ENCODE measurements around the gene SOCS3. TPM values are rescaled to one million over a fixed set of nuclear protein-coding genes. Genes with fewer than 3 reads are reported as not detected.

SOCS3 gene, protein sequence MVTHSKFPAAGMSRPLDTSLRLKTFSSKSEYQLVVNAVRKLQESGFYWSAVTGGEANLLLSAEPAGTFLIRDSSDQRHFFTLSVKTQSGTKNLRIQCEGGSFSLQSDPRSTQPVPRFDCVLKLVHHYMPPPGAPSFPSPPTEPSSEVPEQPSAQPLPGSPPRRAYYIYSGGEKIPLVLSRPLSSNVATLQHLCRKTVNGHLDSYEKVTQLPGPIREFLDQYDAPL
- 36.0 and 38.3 TPM in 2 replicates for total RNA-seq
- polyA plus RNA-seq (2012) = 10.1 TPM

DNA sequence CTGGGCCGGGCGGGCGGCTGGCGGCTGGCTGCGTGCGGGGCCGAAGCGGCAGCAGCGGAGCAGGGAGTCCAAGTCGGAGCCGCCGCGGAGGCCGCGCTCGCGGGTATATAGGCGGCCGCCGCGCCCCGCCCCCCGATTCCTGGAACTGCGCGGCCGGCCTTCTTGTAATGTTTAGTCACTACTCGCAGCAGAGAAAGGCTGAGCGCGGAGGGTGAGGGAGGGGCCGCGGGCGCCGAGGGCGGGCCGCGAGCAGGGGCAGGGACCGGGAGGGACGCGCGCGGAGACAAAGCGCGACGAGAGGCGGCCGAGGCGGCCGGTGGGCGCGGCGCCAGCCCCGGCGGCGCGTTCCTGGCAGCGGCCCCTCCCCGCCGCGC lies at the start of gene SOCS3:
Gene SOCS3, minus strand, starts transcription at position 81 of the 374 bp plus-strand sequence. CDS start 982 bp downstream, outside the sequence.
- DNase-seq (ENCODE audit: low read depth) = peak; percentile 97

DNA sequence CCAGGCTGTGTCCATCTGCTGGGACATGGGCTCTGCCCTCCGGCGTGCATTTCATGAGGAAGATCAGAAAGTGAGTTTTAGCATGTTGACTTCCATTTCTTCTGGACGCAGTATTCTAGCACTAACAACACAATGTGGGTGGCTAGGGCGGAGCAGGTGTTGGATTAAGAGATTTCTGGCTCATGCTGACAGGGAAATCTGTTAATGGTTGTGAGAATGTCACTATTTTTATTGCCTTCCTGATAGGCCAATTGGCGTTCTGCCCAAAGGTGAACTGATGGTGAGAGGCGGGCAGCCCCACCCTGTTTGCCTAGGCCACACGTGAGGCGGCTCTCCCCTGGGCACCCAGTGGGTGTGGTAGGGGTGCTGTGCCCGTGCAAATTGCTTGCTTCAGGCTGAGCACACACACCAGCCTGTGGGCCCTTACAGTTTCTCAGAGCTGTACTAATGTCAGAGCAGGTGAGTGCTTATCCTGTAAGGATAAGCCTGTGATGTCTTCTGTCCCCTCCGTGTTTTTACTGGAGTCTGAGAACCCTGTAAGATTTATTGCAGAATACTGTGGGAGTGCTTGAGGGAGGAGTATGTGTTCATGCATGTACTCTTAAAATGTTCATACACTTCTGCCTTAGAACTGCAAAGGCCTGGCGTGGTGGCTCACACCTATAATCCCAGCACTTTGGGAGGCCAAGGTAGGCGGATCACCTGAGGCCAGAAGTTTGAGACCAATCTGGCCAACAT lies 49.5 kb upstream of the SOCS3 start:
- DNase-seq (ENCODE audit: low read depth) = no peak

DNA sequence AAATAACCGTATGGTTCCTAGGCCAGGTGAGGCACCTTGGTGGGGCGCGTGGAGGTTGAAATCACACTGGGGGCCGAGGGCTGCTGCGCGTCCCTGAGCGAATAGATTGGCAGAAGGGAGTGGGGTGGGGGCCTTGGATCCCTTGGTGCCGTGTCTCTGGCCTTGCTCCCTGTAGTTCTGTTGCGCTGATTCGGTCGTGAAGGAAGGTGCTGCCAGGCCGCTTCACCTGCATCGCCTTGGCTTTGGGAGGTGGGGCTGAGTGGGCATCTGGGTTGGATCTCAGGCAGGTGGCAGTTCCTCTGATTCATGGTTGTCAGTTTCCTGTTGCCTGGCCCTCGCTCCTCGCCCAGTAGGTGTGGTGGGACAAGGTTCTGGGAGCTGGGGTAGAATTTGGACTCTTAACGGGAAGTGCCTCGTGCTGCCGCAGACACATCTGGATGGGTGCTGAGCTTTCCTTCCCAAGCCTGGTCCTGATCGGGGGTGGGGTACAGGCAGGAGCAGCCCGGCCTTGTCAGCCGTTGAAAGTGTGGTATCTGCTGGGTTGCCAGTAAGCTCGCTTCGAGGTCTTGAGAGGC lies 48.7 kb upstream of the SOCS3 start:
- DNase-seq (ENCODE audit: low read depth) = no peak

DNA sequence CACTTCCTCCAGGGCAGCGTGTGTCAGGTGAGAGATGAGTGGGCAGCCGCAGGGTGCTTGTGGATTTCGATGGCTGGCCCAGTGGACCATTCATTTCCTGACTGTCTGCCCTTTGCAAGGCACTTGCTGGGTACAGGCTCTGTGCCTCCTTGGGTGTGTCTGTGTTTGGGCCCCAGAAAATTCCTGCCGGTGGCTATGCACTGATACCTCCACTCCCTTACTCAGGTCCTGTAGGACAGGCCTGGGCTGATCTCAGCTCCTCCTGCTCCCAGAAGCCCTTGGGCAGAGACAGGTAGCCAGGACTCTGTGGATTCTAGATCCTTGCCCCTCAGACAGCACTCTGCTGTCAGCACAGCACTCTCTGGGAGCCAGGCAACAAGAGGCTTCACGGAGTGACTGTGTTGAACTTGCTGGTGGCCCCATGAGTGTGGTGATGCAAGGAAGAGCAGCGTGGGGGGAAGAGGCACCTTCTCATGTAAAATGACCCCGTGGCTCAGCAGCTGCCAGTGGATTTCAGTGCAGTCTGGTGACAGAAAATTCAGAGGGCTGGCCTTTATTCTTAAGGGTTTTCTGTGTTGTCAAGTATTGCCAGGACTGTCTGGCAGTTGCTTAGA lies 47.6 kb upstream of the SOCS3 start:
- DNase-seq (ENCODE audit: low read depth) = peak; percentile 93

DNA sequence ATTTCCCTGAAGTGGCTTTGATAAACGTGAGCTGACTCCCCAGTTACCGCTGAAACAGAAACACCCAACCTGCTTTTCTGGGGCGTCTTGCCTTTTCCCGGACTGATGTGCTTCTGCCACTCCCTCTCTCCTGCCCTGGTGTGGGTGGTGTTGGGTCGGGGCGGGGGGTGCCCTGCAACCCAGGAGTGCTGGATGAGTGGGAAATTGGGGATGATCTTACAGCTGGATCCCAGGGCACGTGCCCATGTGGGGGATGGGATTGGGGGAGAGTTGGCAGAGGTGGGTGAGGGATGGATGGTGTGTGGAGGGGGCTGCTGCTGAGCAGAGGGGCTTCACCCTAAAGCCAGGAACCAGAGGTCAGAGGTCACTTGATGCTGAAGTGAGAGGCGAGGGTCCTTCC lies 47.0 kb upstream of the SOCS3 start:
- DNase-seq (ENCODE audit: low read depth) = no peak

DNA sequence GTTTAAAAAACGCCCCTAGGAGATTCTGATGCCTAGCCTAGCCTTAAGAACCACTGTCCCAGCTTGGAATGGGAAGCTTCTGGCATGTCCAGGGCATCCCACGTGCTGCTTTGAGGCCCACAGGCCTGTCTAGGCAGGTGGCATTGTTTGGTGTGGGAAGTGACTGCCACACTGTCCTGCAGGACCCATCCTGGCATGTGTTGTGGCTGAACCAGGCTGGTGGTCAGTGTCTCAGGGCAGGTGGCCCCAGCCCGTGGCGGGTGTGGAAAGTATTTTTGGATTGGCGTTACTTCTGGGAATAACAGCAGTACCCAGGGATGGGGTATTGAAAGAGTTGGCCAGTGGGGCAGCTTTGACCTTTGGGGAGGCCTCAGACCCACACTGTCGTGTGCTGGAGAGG lies 46.5 kb upstream of the SOCS3 start:
- DNase-seq (ENCODE audit: low read depth) = peak; percentile 94

DNA sequence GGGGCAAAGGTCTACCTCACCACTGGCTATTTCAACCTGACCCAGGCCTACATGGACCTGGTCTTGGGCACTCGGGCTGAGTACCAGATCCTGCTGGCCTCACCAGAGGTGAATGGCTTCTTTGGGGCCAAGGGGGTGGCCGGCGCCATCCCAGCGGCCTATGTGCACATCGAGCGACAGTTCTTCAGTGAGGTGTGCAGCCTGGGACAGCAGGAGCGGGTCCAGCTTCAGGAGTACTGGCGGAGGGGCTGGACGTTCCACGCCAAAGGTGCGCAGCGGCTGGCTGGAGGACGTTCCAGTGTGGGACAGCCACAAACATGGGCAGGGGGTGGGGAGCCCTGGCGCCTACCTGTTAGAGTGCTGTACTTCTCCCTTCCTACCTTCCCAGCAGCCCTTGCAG lies 43.9 kb upstream of the SOCS3 start:
- no peak for DNase-seq (ENCODE audit: low read depth)

DNA sequence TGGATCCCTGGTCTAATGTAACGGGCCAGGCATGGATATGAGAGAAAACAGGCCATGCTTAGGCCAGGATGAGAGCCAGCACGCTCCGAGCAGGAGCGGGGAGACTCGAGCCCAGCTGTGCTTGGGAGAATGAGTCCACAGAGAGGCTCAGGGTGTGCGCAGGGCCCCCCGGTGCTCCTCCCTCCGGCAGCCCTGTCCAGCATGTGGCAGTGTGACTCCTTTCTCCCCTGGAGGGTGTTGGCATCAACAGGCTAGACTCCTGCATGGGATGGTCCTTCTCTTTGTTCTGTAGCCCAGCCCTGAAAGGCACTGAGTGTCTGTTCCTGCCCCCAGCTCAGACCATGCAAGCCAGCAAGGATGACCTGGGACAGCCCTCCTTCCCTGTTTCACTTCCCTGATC lies 42.0 kb upstream of the SOCS3 start:
- no peak for DNase-seq (ENCODE audit: low read depth)

DNA sequence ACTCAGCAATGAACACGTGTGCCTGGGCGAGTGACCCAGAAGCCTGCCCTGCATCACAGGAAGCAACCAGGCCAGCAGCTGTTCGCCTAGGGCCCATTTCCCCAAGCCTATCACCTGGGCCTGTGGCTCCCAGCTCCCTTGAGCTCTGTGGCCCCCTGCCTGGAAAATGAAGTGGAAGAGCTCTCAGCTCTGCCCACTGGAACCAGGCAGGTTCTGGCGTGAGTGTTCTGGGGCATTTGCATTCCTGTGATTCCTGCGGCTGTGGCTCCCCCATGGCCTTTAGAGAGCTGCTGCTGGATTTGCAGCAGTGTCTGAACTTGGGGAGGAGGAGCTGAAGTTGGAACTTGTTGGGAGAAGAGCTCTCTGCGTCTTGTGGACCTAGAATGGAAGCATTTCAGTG lies 41.4 kb upstream of the SOCS3 start:
- DNase-seq (ENCODE audit: low read depth) = peak; percentile 92

DNA sequence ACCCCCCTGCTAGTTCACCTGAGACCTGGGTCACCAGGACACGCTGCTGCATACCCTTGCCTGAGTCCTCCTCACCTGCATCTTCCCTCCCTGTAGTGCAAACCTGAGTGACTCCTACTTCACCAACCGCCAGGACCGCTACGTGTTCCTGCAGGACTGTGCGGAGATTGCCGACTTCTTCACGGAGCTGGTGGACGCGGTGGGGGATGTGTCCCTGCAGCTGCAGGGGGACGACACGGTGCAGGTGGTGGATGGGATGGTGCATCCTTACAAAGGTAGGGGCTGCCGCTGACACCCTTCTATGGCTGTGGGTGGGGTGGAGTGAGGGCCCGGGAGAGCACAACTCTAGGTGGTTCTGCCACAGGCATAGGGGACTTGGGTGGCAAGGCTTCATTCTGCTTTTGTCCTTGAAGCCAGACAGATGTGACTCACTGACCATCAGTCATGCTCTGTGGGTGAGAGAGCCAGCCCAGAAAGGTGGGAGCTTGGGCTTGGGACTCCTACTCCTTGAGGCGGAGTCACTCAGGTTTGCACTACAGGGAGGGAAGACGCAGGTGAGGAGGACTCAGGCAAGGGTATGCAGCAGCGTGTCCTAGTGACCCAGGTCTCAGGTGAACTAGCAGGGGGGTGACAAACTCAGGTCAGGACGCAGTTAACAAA lies 40.8 kb upstream of the SOCS3 start:
- peak; percentile 52 for DNase-seq (ENCODE audit: low read depth)

DNA sequence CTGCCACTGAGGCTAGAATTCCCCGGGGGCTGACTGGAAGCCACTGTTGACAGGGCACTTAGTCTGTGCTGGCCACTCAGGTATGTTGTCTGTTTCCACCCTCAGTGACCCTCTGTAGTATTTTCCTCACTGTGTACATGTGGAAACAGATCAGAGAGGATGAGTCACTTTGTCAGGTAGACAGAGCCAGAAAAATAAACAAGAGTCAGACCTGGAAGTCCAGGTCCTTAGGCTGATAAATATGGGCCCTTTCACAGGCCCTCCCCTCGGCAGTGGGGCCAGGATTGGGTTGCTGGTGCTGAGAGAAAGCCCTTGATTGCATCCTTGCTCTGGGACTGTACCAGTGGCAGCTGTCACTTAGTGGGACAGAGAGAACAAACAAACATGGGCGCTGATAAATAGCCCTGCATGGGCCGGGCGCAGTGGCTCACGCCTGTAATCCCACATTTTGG lies 39.8 kb upstream of the SOCS3 start:
- no peak for DNase-seq (ENCODE audit: low read depth)

DNA sequence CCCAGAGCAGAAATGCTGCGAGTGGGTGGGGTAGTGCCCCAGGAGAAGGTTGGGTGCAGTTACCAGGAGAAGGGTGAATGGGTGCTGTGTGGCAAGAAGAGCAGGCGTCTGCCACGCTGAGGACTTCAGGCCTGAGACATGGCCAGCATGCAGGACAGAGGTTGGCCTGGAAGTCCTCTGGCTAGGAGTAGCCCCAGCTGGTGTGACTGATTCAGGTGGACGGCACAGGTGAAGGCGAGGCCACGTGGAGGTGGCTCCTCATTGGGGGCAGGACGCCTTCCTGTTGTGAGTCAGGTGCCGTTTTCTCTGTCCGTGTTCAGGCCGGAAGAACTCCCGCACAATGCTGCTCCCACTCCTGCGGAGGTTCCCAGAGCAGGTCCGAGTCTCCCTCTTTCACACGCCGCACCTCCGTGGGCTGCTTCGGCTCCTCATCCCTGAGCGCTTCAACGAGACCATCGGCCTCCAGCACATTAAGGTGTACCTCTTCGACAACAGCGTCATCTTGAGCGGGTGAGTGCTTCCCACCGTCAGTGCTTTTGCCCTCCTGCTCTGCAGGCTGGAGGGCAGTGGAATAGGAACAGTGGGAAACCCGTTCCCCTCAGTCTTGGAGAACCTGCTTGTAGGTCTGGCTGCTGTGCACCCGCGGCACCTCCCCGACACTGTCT lies 39.3 kb upstream of the SOCS3 start:
- no peak for DNase-seq (ENCODE audit: low read depth)

DNA sequence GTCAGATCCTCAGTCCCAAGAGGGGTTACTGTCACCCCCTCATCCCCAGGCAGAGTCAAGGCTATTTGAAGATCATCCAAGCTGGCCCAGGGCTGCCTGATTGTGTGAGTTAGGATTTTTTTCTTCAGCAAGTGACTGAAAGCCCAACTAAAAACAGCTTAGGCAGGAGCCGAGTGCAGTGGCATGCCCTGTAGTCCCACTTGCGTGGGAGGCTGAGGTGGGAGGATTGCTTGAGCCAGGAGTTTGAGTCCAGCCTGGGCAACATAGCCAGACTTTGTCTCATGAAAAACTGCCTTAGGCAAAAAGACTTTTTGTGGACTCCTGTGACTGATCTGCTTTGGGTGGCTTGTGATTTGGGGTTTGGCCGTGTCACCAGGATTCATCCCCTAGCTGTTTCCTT lies 38.5 kb upstream of the SOCS3 start:
- no peak for DNase-seq (ENCODE audit: low read depth)

DNA sequence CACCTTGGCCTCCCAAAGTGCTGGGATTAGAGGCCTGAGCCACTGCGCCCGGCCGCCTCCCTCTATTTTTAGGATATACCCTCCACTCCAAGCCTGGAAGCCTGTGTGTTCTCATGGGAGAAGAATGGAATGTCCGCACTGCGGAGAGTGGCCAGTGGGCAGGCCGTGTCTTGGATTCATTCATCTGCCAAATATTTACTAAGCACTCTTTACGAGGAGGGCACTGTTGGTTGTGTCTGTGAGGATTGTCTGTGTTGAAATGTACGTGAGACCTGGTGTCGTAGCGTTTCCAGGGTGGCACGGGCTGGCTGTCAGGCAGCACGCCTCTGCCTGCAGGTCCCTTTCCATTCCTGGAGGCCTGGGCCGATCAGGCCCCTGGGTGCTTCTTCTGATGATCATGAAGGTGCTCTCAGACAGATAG lies 37.8 kb upstream of the SOCS3 start:
- DNase-seq (ENCODE audit: low read depth) = peak; percentile 97

DNA sequence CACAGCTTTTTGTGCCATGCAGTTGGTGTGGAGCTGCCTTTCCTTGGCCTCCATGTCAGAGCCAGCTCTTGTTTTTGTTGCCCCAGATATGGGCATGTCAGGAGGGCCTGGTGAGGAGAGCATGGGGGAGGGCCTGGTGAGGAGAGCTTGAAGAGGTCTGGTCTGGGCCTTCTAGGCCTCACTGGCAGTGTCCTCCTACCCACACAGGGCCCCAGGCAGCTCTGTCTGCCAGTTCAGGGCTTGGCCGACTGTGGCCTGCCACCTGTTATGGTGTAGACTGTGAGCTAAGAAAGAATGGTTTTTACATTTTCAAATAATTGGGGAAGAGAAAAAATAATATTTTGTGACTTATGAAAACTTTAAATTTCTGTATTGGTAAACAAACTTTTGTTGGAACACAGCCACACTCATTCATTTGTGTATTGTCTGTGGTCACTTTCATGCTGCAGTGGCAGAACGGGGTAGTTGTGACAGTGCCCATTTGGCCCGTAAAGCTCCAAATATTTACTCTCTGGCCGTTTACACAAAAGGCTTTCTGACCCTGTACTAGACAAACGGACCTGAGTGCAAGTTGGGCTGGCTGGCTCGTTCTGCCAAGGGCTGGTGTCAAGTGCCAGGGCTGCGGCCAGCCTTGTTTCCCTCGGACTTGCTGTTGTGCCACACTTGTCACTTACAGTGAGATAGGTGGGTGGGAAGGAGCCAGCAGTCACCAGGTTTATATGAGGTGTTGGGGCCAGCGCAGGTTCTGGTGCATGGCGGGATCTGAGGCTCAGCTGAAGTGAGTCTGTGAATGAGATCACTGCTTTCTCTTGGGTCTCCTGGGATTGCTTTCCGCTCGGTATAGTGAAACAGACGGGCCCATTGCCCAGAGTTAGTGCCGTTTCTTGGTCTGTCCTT lies 36.8 kb upstream of the SOCS3 start:
- DNase-seq (ENCODE audit: low read depth) = peak; percentile 82

DNA sequence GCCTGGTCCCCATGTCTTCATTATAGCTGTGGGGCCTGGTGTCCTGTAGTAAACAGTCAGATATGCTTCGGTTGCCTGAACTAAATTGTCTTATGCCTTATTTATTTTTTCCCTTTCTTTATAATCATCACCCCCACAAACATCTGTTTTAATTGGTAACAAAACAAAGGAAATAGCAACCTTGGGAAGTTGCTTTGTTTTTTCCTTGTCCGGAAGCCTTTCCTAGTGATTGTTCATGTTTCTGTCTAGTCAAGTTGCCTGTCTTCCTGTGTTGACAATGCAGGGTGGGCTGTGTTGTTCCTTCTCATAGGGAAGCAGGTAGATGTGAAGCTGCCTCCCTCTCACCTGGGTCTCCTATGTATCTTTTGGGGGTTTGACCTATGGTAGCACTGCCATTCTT lies 35.3 kb upstream of the SOCS3 start:
- DNase-seq (ENCODE audit: low read depth) = no peak

DNA sequence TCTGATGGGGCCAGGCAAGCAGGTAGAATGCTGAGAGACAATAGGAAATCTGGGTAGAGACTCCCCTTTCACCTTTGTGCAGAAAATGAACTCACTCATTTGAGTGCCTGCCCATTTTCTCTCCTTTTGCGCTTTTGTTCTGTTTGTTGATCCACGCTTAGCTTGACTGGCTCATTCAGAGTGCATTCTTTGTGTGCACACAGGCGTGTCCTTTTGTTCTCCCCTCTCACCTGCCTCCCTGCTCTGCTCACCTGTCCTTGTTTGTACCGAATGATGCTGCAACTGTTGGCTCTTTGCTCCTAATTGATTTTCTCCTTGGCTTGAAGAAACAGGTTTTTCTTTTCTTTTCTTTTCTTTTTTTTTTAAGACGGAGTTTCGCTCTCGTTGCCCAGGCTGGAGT lies 34.3 kb upstream of the SOCS3 start:
- no peak for DNase-seq (ENCODE audit: low read depth)

DNA sequence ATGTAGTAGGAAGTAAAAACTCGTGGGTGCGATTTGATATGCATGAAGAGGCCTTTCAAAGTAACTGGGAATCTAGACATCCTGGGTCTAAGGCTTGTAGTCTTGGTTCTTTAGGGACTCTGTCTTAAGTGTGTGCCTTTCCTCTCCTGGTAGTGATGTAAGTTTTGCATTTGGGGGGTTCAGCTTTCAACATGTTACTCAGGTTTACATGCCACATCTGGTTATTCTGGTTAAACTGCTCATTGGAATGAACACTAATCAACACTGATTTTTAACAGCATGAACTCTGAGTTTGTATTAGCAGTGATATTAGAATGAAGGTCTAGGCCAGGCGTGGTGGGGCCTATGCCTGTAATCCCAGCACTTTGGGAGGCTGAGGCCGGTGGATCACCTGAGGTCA lies 33.7 kb upstream of the SOCS3 start:
- DNase-seq (ENCODE audit: low read depth) = no peak

DNA sequence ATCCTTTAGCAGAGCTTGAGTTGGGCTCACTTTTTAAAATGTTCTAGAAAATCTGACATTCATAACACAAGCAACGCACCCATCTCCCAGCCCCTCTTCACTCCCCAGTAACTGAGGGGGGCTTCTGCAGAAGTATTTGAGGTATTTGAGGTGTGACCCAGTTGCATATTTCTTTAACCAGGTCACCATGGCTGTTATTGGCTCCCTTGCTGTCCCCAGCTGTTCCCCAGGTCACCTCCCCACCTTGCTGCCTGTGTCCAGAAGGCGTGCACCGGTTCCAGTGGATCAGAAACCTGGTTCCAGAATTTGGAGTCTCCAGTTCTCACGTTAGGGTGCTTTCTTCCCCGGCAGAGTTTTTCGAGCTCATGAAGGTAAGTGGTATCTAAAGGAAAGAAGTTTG lies 32.4 kb upstream of the SOCS3 start:
- DNase-seq (ENCODE audit: low read depth) = no peak

DNA sequence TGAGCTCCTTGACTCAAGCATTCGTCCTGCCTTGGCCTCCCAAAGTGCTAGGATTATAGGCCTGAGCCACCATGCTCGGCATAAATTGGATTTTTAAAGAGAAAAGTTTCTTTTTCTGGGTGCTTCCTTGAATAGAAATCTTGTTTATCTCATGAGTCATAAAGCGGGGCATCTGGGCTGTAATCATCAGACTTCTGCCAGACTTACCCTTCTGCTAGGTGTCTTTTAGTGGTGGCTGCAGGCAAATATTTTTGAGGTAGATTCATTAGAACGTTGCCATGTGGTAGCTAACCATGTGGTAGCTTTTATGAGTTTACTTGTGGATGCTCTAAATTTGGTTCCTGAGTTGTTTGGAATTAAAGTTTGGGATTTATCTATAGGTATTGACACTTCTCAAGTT lies 32.0 kb upstream of the SOCS3 start:
- no peak for DNase-seq (ENCODE audit: low read depth)
